K562 (cell line): ENCODE results near the gene NEFH. TPM values are rescaled to one million over a fixed set of nuclear protein-coding genes. Genes with fewer than 3 reads are reported as not detected.

Experiments used
- ATAC-seq: fragments of 200-7000 bp; cut with Tn5 transposase; 3 replicates; pipeline ENCODE4 v1.9.1; 2020; ENCODE audit warnings: moderate library complexity
- BruUV-seq: library from RNA; stranded (reverse); fragments of 400-500 nt; replicated peaks from 2 replicates; lab custom pipeline; 2021; lab: Mats Ljungman, UMichigan
- CTCF ChIA-PET: fragments of 300-600 bp; formaldehyde crosslinking; extraction: SDS; loops from one replicate; lab custom pipeline; 2021; ENCODE audit warnings: low intra/inter-chr PET ratio; lab: Yijun Ruan, JAX
- POLR2A ChIA-PET: fragments of 300-600, 350-650 bp; sonication (Branson Sonifier 250); formaldehyde crosslinking; extraction: SDS; loops from one replicate; lab custom pipeline; 2021; ENCODE audit warnings: antibody characterized with exemption, inconsistent platforms; lab: Yijun Ruan, JAX
- DNase-seq, 4 experiments: peaks; one replicate each; pipeline versions ENCODE4 v3.0.0 to v3.0.0-alpha.2; 2011 to 2018; ENCODE audit warnings: low spot score in 3 of 4, mixed read lengths in 3 of 4; ENCODE audit errors: extremely low read depth in 1 of 4
- FAIRE-seq: peaks from 2 replicates; lab custom pipeline; 2011; peaks lifted over from hg19 to GRCh38; lab: Jason Lieb, UNC
- H2AFZ ChIP-seq: 2 replicates; pipeline ENCODE4 v1.6.0; 2011; ENCODE audit warnings: low read depth, low read length, control low read depth, inconsistent platforms
- H3K27ac ChIP-seq: fragments of 200-600 bp; 3 replicates; pipeline ENCODE4 v1.8.0; 2011; ENCODE audit warnings: low read depth, mild to moderate bottlenecking, control low read depth, inconsistent platforms, low read length, moderate library complexity, mixed read lengths; ENCODE audit errors: extremely low read depth
- H3K27me3 ChIP-seq, 2 experiments: fragments of 300-600 bp in 1 of 2; 2 replicates in 1 of 2; 3 replicates in 1 of 2; pipeline versions ENCODE4 v1.6.0 to v1.8.0; 2011; ENCODE audit warnings: inconsistent platforms in 2 of 2, low read length in 2 of 2, mild to moderate bottlenecking in 1 of 2, mixed read lengths in 1 of 2, moderate library complexity in 1 of 2; ENCODE audit not compliant: control insufficient read depth in 2 of 2, insufficient read depth in 2 of 2
- H3K36me3 ChIP-seq: fragments of 300-600 bp; 3 replicates; pipeline ENCODE4 v1.8.0; 2011; ENCODE audit warnings: mild to moderate bottlenecking, low read length, inconsistent platforms; ENCODE audit not compliant: control insufficient read depth, insufficient read depth
- H3K4me1 ChIP-seq, 2 experiments: fragments of 200-600 bp in 1 of 2; replicated peaks in 1 of 2; 2 replicates in 1 of 2; 3 replicates in 1 of 2; pipeline versions ENCODE4 v1.5.1 to v1.8.0; 2011; ENCODE audit warnings: inconsistent platforms in 2 of 2, low read length in 2 of 2, mild to moderate bottlenecking in 1 of 2, mixed read lengths in 1 of 2, moderate library complexity in 1 of 2; ENCODE audit not compliant: control insufficient read depth in 2 of 2, insufficient read depth in 2 of 2
- H3K4me2 ChIP-seq: 2 replicates; pipeline ENCODE4 v1.6.1; 2011; ENCODE audit warnings: low read length, control low read depth, inconsistent platforms, mixed read lengths; ENCODE audit not compliant: insufficient read depth
- H3K4me3 ChIP-seq: fragments of 200-600 bp; sonication (generic), shearing (Covaris generic); 2 replicates; pipeline ENCODE4 v1.5.1; 2016; ENCODE audit warnings: control low read depth, inconsistent platforms
- H3K79me2 ChIP-seq: fragments of 200-600 bp; 3 replicates; pipeline ENCODE4 v1.8.0; 2011; ENCODE audit warnings: low read length, inconsistent platforms; ENCODE audit not compliant: control insufficient read depth, insufficient read depth
- H3K9ac ChIP-seq, 2 experiments: 2 replicates each; pipeline versions ENCODE4 v1.6.0 to v1.6.1; 2011; ENCODE audit warnings: low read depth in 2 of 2, low read length in 2 of 2, control low read depth in 1 of 2, inconsistent platforms in 1 of 2, mild to moderate bottlenecking in 1 of 2, mixed read lengths in 1 of 2; ENCODE audit not compliant: insufficient read depth in 1 of 2
- H3K9me1 ChIP-seq: one replicate; pipeline ENCODE4 v1.6.0; 2011; ENCODE audit warnings: inconsistent platforms, mild to moderate bottlenecking, low read length, moderate library complexity; ENCODE audit not compliant: control insufficient read depth, insufficient read depth
- H3K9me3 ChIP-seq: replicated peaks from 2 replicates; pipeline ENCODE4 v1.5.1; 2011; ENCODE audit warnings: low read depth, low read length, inconsistent platforms; ENCODE audit not compliant: control insufficient read depth, insufficient read depth
- H4K20me1 ChIP-seq: replicated peaks from 2 replicates; pipeline ENCODE4 v1.6.1; 2011; ENCODE audit warnings: low read length, inconsistent platforms, mixed read lengths; ENCODE audit not compliant: control insufficient read depth, insufficient read depth
- BCL6 ChIP-seq: fragments of 250-450 bp; sonication (Bioruptor Pico); IDR thresholded peaks from 2 replicates; pipeline ENCODE4 v1.4.0; 2020
- BCOR ChIP-seq: fragments of 450-650 bp; IDR thresholded peaks from 2 replicates; pipeline ENCODE4 v1.6.1; 2016
- CEBPB ChIP-seq: fragments of 450-650 bp; IDR thresholded peaks from 2 replicates; pipeline ENCODE4 v1.6.1; 2016; ENCODE audit warnings: missing genetic modification characterization, missing compliant biosample characterization
- CREM ChIP-seq: IDR thresholded peaks from 2 replicates; pipeline ENCODE4 v1.6.1; 2014; ENCODE audit warnings: antibody characterized with exemption, low read depth
- NCOA6 ChIP-seq: fragments of 450-650 bp; IDR thresholded peaks from 2 replicates; pipeline ENCODE4 v1.6.1; 2017; ENCODE audit warnings: mild to moderate bottlenecking
- NCOR1 ChIP-seq: fragments of 450-650 bp; IDR thresholded peaks from 2 replicates; pipeline ENCODE4 v1.6.1; 2016; ENCODE audit warnings: mild to moderate bottlenecking, moderate library complexity
- NUFIP1 ChIP-seq: fragments of 450-650 bp; IDR thresholded peaks from 2 replicates; pipeline ENCODE4 v1.6.1; 2018; ENCODE audit not compliant: partially characterized antibody
- PHF21A ChIP-seq: fragments of 450-650 bp; IDR thresholded peaks from 2 replicates; pipeline ENCODE4 v1.6.1; 2017; ENCODE audit warnings: low read depth, borderline replicate concordance
- PRPF4 ChIP-seq: fragments of 200-400 bp; formaldehyde crosslinking; IDR thresholded peaks from one replicate; pipeline ENCODE4 v1.6.1; 2017; ENCODE audit warnings: low read length, low read depth, mild to moderate bottlenecking; ENCODE audit not compliant: insufficient read depth, poor library complexity, severe bottlenecking
- RAD51 ChIP-seq: fragments of 450-650 bp; IDR thresholded peaks from 2 replicates; pipeline ENCODE4 v1.7.1; 2016; ENCODE audit warnings: low read depth, mild to moderate bottlenecking, borderline replicate concordance
- STAG1 ChIP-seq: sonication (generic); formaldehyde crosslinking; IDR thresholded peaks from 2 replicates; pipeline ENCODE4 v1.5.0; 2020; ENCODE audit warnings: missing genetic modification reagents, borderline replicate concordance
- ZNF384 ChIP-seq: IDR thresholded peaks from 2 replicates; pipeline ENCODE4 v1.6.1; 2012; ENCODE audit warnings: low read depth, low read length, improper control_type of control experiment
- WGBS: fragments of 100-300 bp; shearing (Covaris generic); methylation state at CpG from one replicate; pipeline ENCODE4 v1.1.6; 2016; ENCODE audit warnings: low coverage, mixed read lengths; ENCODE audit not compliant: insufficient coverage; ENCODE audit errors: missing lambda C conversion rate; 5-methylcytosine and 5-hydroxymethylcytosine counted together
- in situ Hi-C: fragments of 300-500 bp; cut with MboI; formaldehyde crosslinking; loops from 4 replicates; pipeline ENCODE4 v1.15.0; 2018; ENCODE audit warnings: inconsistent platforms, mixed read lengths
- intact Hi-C: fragments of 100-400 bp; cut with micrococcal nuclease; formaldehyde crosslinking; loops from 2 replicates; pipeline ENCODE4 v1.14.2; 2022
- polyA plus RNA-seq, 8 experiments: library from polyadenylated mRNA; depleted of rRNA in 4 of 8; stranded (reverse) in 5 of 8; unstranded in 3 of 8; fragments of >200 nt; fragmentation: Nextera tagmentation in 2 of 8; fragmentation: Illumina TruSeq in 1 of 8; extraction: Ambion mirVana in 2 of 8; extraction: Trizol in 1 of 8; gene quantifications; 2 replicates each; pipeline versions ENCODE4 v1.2.1 to v1.2.3, GENCODE V29; 2011 to 2014; ENCODE audit warnings: inconsistent platforms in 1 of 8, missing spikeins in 1 of 8
- total RNA-seq, 7 experiments: library from RNA; depleted of rRNA in 6 of 7; stranded (reverse); fragments of >200 nt in 6 of 7; fragmentation: Illumina TruSeq in 2 of 7; extraction: Trizol in 2 of 7; gene quantifications; 2 replicates each; pipeline versions ENCODE4 v1.2.1 to v1.2.3, GENCODE V29; 2011 to 2021; ENCODE audit warnings: low replicate concordance in 1 of 7
- TF ChIP-seq, protein P1 (sequence below): fragments of 200-400 bp; formaldehyde crosslinking; IDR thresholded peaks from 2 replicates; pipeline ENCODE4 v1.6.1; 2017; ENCODE audit warnings: mild to moderate bottlenecking, low read depth, low read length, moderate library complexity
- TF ChIP-seq, protein P2 (sequence below): fragments of 250-450 bp; sonication (Bioruptor Pico); IDR thresholded peaks from 2 replicates; pipeline ENCODE4 v1.5.0; 2021; ENCODE audit warnings: mild to moderate bottlenecking, moderate library complexity
- TF ChIP-seq, protein P3 (sequence below): fragments of 250-450 bp; sonication (Bioruptor Pico); IDR thresholded peaks from 2 replicates; pipeline ENCODE4 v1.4.0; 2020; ENCODE audit warnings: mild to moderate bottlenecking
- TF ChIP-seq, protein P4 (sequence below): fragments of 450-650 bp; conservative IDR thresholded peaks from 2 replicates; pipeline ENCODE4 v1.6.1; 2016; ENCODE audit warnings: missing genetic modification characterization, low read depth, mild to moderate bottlenecking, control low read depth, missing compliant biosample characterization

Gene NEFH
- total and polyA plus RNA-seq, 9 of the 15 experiments (the other 6 are each of a cell fraction or from before 2014, with no cell fraction given): 2.3 to 26.9 (median 10.8) TPM

DNA sequence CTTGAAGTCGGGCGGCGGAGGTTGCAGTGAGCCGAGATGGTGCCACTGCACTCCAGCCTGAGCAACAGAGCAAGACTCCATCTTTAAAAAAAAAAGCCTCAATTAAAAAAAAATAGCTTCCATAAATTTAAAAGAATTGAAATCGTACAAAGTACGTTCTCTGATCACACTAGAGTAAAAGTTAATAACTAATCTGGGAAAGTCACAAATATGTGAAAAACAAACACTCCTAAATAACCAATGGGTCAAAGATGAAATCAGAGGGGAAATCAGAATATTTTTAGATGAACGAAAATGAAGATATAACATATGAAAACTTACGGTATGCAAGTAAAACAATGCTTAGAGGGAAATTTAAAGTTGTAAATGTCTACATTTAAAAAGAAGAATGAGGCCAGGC is 19.8 kb downstream of the NEFH start:
- no peak overlapping the region for H3K4me3 ChIP-seq
- H3K9ac ChIP-seq: no peak overlapping the region
- H3K27me3 ChIP-seq: no peaks in the 10 kb centered on the region
- ChIA-PET POLR2A (no interaction called here), CTCF (no interaction called here)
- peaks cover 8 to 9% of the 10 kb centered on the region in 2 experiments; a peak in 3 of 5 replicates for H3K4me1 ChIP-seq
- no peaks in the 10 kb centered on the region; the same call in 2 of the 3 replicates for H3K36me3 ChIP-seq
- H3K27ac ChIP-seq: no peak overlapping the region
- no peak for FAIRE-seq
- no peak overlapping the region for H2AFZ ChIP-seq
- H3K4me2 ChIP-seq: no peak overlapping the region
- no peaks in the 10 kb centered on the region for H4K20me1 ChIP-seq
- intact Hi-C loops (no loop called here), in situ Hi-C loops (no loop called here)
- no peak for DNase-seq
- H3K9me1 ChIP-seq: peaks cover 4% of the 10 kb centered on the region
- BruUV-seq: no TSS peak
- ATAC-seq: no peak
- H3K79me2 ChIP-seq: no peaks in the 10 kb centered on the region
- WGBS: 96% methylated on average over 8 of the region's 8 CpGs
- H3K9me3 ChIP-seq: no peaks in the 10 kb centered on the region
- TF ChIP-seq BCL6: no peak
- TF ChIP-seq STAG1 (CRISPR knock-in tag): no peak
- TF ChIP-seq RAD51: no peak
- TF ChIP-seq CEBPB (tag): no peak
- no peak for TF ChIP-seq ZNF384
- TF ChIP-seq, protein P1, sequence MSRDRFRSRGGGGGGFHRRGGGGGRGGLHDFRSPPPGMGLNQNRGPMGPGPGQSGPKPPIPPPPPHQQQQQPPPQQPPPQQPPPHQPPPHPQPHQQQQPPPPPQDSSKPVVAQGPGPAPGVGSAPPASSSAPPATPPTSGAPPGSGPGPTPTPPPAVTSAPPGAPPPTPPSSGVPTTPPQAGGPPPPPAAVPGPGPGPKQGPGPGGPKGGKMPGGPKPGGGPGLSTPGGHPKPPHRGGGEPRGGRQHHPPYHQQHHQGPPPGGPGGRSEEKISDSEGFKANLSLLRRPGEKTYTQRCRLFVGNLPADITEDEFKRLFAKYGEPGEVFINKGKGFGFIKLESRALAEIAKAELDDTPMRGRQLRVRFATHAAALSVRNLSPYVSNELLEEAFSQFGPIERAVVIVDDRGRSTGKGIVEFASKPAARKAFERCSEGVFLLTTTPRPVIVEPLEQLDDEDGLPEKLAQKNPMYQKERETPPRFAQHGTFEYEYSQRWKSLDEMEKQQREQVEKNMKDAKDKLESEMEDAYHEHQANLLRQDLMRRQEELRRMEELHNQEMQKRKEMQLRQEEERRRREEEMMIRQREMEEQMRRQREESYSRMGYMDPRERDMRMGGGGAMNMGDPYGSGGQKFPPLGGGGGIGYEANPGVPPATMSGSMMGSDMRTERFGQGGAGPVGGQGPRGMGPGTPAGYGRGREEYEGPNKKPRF: no peak
- TF ChIP-seq BCOR: no peak
- TF ChIP-seq PRPF4: no peak
- no peak for TF ChIP-seq NUFIP1
- no peak for TF ChIP-seq PHF21A
- TF ChIP-seq NCOR1: no peak
- TF ChIP-seq, protein P2, sequence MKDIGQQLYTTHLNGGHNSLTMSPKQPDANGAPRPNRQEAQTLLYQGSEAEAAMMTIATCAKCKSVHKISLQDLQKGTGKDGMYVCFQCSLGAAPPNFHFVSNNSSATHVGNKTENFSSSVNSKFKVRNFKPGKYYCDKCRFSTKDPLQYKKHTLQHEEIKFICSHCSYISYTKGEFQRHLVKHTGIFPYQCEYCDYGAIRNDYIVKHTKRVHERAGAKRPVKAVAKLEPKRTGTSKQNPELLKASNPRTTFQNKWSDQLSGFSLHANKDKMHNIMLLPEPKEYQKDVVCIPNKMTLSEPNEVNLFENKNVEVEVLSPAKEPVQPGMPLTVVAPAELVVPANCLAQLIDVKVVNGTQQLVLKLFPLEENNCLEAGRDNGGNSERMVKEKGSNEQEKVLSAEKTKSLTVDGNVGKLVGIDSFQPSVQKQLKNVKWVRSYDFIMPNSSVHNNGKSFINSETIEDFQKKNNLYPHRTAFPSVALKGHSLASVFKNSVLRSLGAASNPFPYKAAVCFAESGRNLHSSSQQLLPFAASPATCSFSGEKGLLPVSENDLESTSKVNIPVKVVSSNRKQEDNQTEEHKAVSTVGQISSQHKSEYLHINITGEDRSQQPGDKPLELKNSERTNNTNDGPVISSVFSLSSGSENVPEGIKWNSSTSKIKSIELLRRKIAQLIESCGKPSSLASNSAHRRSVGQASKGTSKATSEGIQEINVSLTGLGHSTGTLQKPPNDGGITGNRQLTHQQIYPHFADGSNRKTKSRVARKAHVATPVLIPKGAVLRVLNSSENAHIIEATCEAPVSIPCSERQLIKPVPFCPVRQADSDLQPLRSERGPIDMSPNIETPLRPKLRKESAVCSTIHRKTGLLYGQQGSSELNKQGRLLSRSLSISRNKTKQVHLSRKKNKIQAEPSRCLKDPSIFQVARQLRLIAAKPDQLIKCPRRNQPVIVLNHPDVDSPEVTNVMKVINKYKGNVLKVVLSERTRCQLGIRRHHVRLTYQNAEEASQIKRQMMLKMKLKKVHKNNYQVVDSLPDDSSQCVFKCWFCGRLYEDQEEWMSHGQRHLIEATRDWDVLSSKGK (CRISPR knock-in tag): no peak
- no peak for TF ChIP-seq NCOA6
- TF ChIP-seq, protein P3, sequence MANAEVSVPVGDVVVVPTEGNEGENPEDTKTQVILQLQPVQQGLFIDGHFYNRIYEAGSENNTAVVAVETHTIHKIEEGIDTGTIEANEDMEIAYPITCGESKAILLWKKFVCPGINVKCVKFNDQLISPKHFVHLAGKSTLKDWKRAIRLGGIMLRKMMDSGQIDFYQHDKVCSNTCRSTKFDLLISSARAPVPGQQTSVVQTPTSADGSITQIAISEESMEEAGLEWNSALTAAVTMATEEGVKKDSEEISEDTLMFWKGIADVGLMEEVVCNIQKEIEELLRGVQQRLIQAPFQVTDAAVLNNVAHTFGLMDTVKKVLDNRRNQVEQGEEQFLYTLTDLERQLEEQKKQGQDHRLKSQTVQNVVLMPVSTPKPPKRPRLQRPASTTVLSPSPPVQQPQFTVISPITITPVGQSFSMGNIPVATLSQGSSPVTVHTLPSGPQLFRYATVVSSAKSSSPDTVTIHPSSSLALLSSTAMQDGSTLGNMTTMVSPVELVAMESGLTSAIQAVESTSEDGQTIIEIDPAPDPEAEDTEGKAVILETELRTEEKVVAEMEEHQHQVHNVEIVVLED: no peak
- TF ChIP-seq, protein P4, sequence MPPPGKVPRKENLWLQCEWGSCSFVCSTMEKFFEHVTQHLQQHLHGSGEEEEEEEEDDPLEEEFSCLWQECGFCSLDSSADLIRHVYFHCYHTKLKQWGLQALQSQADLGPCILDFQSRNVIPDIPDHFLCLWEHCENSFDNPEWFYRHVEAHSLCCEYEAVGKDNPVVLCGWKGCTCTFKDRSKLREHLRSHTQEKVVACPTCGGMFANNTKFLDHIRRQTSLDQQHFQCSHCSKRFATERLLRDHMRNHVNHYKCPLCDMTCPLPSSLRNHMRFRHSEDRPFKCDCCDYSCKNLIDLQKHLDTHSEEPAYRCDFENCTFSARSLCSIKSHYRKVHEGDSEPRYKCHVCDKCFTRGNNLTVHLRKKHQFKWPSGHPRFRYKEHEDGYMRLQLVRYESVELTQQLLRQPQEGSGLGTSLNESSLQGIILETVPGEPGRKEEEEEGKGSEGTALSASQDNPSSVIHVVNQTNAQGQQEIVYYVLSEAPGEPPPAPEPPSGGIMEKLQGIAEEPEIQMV (tag): no peak
- TF ChIP-seq CREM: no peak
